GM21576 (cell line): ENCODE measurements around the gene RPN1.
"Not testable (repeated sequence)": the region's sequence is repeated elsewhere in the genome, so short reads cannot be mapped to it uniquely, and the experiment has no call there.

Experiments
- ATAC-seq: cut with Tn5 transposase; IDR thresholded peaks from one replicate; pipeline ENCODE4 v1.9.1; 2021; ENCODE audit warnings: mild to moderate bottlenecking, moderate library complexity; ENCODE audit not compliant: unreplicated experiment

The RPN1 gene

GRCh38 chr3:128653383-128653992 is 2.9 kb upstream of the RPN1 start:
- ATAC-seq = not testable (repeated sequence)

GRCh38 chr3:128648940-128649663 is 1.5 kb downstream of the RPN1 start:
- no peak for ATAC-seq

GRCh38 chr3:128648402-128648801 is 2.2 kb downstream of the RPN1 start:
- ATAC-seq = no peak

- ATAC-seq = no peak
Measured at GRCh38 chr3:128647307-128647706, 3.3 kb downstream of the RPN1 start.

- ATAC-seq = no peak
Measured at GRCh38 chr3:128634075-128634611, 16.5 kb downstream of the RPN1 start.

GRCh38 chr3:128632301-128632700 is 18.3 kb downstream of the RPN1 start:
- no peak for ATAC-seq

GRCh38 chr3:128629936-128630335 is 20.7 kb downstream of the RPN1 start:
- ATAC-seq = no peak

- no peak for ATAC-seq
Measured at GRCh38 chr3:128625409-128625945, 25.1 kb downstream of the RPN1 start.

GRCh38 chr3:128624526-128625138 is 26.0 kb downstream of the RPN1 start:
- no peak for ATAC-seq

GRCh38 chr3:128623762-128624176 is 26.8 kb downstream of the RPN1 start:
- ATAC-seq = no peak

GRCh38 chr3:128621931-128622330 is 28.7 kb downstream of the RPN1 start:
- ATAC-seq = no peak

- ATAC-seq = no peak
Measured at GRCh38 chr3:128621234-128621633, 29.4 kb downstream of the RPN1 start.

GRCh38 chr3:128620268-128620691 is 30.3 kb downstream of the RPN1 start:
- no peak for ATAC-seq

- no peak for ATAC-seq
Measured at GRCh38 chr3:128619146-128619890, 31.3 kb downstream of the RPN1 start.

GRCh38 chr3:128618398-128618726 is 32.3 kb downstream of the RPN1 start:
- ATAC-seq = no peak

GRCh38 chr3:128617557-128618397 is 32.8 kb downstream of the RPN1 start:
- ATAC-seq = peak; percentile 84

GRCh38 chr3:128617270-128617556 is 33.4 kb downstream of the RPN1 start:
- ATAC-seq = no peak

GRCh38 chr3:128616516-128617269 is 33.9 kb downstream of the RPN1 start:
- ATAC-seq = no peak

- ATAC-seq = no peak
Measured at GRCh38 chr3:128614076-128614475, 36.5 kb downstream of the RPN1 start.
